OCI-M1 (cell line): ENCODE results near the gene DCAF6.

Source experiments
- DNase-seq: peaks from one replicate; lab custom pipeline; 2025; lab: John Stamatoyannopoulos, UW

DCAF6 gene

GRCh38 chr1:168105846-168106245, 169.4 kb downstream of the DCAF6 start:
- no peak for DNase-seq

- no peak for DNase-seq
These were observed 169.8 kb downstream of the DCAF6 start for GRCh38 chr1:168106274-168106673.

GRCh38 chr1:168110896-168111545, 174.5 kb downstream of the DCAF6 start:
- peak; percentile 53 for DNase-seq

GRCh38 chr1:168112673-168113305, 176.3 kb downstream of the DCAF6 start:
- peak; percentile 25 for DNase-seq

- no peak for DNase-seq
These were observed 178.4 kb downstream of the DCAF6 start for GRCh38 chr1:168114845-168115244.

GRCh38 chr1:168116327-168116799, 179.9 kb downstream of the DCAF6 start:
- DNase-seq: no peak

- DNase-seq: no peak
These were observed 183.3 kb downstream of the DCAF6 start for GRCh38 chr1:168119750-168120149.

GRCh38 chr1:168121401-168122011, 185.0 kb downstream of the DCAF6 start:
- DNase-seq: no peak

GRCh38 chr1:168125051-168125450, 188.6 kb downstream of the DCAF6 start:
- no peak for DNase-seq
